GM18861 (cell line): ENCODE results near the gene TMPRSS9.
"Not testable (repeated sequence)": the region's sequence is repeated elsewhere in the genome, so short reads cannot be mapped to it uniquely, and the experiment has no call there.

ENCODE experiments used
- ATAC-seq: cut with Tn5 transposase; IDR thresholded peaks from one replicate; pipeline ENCODE4 v1.9.1; 2021; ENCODE audit not compliant: unreplicated experiment

TMPRSS9 gene

DNA sequence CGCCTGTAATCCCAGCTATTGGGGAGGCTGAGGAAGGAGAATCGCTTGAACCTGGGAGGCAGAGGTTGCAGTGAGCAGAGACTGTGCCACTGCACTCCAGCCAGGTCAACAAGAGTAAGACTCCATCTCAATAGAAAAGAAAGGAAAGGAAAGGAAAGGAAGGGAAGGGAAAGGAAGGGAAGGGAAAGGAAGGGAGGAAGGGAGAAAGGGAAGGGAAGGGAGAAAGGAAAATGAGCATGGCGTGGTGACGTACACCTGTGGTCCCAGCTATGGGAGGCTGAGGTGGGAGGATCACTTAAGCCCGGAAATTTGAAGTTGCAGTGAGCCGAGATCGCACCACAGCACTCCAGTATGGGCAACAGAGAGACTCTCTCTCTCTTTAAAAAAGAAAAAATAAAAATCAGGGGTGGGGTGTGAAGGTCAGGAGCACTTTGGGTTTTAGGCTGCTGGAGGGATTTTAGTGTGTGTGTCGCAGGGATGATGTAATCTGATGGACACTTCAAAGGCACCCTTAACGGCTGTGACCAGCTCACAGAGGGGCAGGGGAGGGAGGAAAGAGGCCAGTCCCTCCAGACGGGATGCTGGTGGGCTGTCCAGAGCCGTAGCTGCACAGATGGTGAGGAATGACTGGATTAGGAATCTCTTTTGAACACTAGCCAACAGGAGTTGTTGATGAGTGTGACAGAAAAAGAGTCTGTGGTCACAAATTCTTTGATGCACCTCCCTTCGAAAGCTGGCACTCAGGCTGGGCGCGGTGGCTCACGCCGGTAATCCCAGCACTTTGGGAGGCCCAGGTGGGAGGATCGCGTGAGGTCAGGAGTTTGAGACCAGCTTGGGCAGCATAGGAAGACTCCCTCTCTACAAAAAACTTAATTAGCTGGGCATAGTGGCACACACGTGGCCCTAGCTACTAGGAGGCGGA lies 27.6 kb downstream of the TMPRSS9 start:
- ATAC-seq = no peak

DNA sequence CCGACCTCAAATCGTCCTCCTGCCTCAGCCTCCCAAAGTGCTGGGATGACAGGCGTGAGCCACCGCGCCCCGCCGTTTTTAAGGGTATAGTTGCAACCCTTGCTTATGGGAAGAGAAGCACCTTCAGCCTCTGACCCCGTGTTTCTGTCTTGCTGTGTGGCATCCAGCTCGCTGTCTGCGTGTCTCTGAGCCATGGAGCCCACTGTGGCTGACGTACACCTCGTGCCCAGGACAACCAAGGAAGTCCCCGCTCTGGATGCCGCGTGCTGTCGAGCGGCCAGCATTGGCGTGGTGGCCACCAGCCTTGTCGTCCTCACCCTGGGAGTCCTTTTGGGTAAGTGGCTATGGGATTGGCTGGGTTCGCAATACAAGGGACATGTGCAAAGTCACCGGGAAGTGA lies 29.5 kb downstream of the TMPRSS9 start:
- no peak for ATAC-seq

DNA sequence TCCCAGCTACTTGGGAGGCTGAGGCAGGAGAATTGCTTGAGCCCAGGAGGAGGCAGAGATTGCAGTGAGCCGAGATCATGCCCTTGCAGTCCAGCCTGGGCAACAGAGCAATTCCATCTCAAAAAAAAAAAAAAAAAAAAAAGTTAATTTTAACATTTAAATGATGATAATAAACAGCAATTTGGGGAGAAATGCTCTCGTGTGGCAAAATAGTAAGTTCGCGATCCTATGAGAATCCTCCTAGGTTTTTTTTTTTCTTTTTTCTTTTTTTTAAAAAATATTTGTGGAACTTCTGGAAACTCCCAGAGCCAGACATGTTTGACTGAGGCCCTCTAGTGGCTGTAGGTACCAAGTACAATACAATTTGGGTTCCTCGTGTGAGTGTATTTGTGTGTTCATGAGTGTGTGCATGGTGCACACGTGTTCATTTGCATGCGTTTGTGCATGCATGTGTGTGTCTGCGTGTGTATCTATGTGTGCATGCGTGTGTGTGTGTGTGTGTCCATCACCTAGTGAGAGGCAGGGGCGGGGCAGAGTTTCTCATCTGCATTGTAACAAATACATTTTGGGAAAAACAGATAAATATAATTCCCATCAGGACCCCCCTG lies 31.2 kb downstream of the TMPRSS9 start:
- ATAC-seq = no peak

DNA sequence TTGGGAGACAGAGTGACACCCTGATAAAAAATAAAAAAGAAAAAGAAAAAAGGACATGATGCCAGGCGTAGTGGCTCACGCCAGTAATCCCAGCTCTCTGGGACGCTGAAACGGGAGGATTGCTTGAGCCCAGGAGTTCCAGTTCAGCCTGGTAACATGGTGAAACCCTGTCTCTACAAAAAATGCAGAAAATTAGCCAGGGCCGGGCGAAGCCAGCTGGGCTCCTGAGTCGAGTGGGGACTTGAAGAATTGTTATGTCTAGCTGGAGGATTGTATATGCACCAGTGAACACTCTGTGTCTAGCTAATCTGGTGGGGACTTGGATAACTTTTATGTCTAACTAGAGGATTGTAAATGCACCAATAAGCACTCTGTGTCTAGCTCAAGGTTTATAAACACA lies 32.3 kb downstream of the TMPRSS9 start:
- ATAC-seq = no peak

DNA sequence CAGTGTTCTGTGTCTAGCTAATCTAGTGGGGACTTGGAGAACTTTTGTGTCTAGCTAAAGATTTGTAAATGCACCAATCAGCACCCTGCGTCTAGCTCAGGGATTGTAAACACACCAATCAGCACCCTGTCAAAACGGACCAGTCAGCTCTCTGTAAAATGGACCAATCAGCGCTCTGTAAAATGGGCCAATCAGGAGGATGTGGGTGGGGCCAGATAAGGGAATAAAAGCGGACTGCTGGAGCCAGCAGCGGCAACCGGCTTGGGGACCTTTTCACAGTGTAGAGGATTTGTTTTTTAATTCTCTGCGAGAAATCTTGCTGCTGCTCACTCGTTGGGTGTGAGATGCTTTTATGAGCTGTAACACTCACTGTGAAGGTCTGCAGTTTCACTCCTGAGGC lies 32.8 kb downstream of the TMPRSS9 start:
- ATAC-seq = not testable (repeated sequence)

DNA sequence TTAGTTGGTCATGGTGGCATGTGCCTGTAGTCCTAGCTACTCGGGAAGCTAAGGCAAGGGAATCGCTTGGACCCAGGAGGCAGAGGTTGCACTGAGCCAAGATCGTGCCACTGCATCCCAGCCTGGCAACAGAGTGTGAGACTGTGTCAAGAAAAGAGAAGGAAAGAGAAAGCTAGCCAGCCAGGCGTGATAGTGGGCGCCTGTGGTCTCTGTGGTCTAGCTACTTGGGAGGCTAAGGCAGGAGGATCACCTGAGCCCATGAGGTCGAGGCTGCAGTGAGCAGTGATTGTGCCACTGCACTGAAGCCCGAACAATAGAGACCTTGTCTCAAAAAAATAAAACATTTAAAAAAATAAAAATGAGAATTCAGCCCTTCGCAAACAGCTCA lies 34.0 kb downstream of the TMPRSS9 start:
- ATAC-seq = no peak

DNA sequence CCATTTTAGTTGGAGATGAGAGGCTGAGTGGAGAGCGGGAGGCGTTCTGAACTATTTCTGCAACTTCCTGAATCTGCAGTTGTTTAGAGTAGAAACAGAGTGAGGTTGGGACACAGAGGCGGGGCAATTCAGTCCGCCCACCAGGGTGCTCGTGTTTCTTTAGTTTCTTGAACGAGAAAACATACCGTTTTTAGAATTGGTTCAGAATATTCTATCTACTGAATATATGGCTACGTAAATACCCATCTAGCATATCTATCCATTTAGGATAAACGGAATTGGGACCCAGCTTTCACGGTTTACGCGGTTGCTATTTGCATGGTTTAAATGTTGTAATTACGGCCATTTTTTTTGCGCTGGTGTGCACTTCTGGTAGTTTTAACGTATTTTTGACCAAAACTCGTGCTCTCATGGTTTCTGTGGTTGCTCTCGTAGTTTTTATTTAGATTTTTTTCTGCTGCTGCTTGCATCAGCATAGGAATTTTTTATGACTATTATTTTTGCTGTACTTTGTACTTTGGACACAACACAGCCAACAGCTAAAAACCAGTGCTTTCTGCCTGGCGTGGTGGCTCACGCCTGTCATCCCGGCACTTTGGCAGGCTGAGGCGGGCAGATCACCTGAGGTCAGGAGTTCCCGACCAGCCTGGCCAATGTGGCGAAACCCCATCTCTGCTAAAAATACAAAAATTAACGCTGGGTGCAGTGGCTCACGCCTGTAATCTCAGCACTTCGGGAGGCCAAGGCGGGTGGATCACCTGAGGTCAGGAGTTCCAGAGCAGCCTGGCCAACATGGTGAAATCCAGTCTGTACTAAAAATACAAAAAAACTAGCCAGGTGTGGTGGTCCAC lies 34.6 kb downstream of the TMPRSS9 start:
- no peak for ATAC-seq

DNA sequence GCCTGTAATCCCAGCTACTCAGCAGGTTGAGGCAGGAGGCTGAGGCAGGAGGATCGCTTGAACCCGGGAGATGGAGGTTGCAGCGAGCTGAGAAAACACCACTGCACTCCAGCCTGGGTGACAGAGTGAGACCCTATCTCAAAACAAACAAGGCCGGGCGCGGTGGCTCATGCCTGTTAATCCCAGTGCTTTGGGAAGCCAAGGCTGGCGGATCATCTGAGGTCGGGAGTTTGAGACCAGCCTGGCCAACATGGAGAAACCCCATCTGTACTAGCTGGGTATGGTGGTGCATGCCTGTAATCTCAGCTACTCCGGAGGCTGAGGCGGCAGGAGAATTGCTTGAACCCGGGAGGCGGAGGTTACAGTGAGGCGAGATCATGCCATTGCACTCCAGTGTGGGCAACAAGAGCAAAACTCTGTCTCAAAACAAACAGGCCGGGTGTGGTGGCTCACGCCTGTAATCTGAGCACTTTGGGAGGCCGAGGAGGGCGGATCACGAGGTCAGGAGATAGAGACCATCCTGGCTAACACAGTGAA lies 35.3 kb downstream of the TMPRSS9 start:
- ATAC-seq = not testable (repeated sequence)

DNA sequence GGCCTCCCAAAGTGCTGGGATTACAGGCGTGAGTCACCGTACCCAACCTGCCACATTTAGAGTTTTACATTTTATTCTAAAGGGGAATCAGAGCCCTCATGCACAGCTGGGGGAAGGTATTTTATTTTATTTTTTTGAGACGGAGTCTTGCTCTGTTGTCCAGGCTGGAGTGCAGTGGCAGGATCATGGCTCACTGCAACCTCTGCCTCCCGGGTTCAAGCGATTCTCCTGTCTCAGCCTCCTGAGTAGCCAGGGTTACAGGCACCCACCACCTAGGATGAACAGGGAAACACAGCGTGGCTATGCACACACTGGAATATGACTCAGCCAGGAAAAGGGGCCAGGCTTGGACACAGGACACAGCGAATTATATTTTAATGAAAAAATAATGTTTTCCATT lies 37.1 kb downstream of the TMPRSS9 start:
- ATAC-seq = not testable (repeated sequence)

DNA sequence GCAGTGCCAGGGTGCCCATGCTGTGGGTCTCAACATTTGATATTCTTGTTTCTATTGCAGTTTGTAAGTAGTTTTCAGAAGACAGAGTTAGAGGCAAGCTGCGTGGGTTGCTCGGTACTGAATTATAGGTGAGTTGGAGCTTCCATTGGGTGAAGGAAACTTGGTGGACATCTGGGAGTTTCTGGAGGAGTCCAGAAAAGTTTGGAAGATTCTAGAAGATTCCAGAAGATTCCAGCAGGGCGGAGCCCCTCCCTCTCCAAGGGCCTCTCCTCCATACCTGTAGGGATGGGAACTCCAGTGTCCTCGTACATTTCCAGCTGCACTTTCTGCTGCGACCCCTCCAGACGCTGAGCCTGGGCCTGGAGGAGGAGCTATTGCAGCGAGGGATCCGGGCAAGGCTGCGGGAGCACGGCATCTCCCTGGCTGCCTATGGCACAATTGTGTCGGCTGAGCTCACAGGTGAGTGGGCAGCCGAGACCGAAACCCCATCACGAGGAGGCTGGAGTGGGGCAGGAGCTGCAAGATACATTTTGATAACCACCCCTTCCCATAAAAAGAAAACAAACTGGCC lies 38.8 kb downstream of the TMPRSS9 start:
- ATAC-seq = no peak

DNA sequence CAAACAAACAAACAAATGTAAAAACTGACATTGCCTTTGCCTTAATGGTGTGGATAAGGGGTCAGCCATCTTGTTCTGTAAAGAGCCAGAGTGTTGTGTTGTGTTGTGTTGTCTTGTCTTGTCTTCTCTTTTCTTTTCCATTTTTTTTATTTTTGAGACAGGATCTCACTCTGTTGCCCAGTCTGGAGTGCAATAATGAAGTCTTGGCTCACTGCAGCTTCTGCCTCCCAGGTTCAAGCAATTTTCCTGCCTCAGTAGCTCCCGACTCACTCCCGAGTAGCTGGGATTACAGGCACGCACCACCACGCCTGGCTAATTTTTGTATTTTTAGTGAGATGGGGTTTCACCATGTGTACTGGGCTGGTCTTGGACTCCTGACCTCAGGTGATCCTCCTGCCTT lies 39.5 kb downstream of the TMPRSS9 start:
- no peak for ATAC-seq

DNA sequence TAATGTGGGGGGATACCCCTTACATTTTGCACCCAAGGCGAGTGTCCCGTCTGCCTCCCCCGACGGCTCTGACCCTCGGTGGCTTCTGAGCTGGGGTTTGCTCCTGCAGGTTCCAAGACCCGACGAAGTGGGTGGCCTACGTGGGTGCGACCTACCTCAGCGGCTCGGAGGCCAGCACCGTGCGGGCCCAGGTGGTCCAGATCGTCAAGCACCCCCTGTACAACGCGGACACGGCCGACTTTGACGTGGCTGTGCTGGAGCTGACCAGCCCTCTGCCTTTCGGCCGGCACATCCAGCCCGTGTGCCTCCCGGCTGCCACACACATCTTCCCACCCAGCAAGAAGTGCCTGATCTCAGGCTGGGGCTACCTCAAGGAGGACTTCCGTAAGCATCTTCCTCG lies 48.2 kb downstream of the TMPRSS9 start:
- no peak for ATAC-seq

DNA sequence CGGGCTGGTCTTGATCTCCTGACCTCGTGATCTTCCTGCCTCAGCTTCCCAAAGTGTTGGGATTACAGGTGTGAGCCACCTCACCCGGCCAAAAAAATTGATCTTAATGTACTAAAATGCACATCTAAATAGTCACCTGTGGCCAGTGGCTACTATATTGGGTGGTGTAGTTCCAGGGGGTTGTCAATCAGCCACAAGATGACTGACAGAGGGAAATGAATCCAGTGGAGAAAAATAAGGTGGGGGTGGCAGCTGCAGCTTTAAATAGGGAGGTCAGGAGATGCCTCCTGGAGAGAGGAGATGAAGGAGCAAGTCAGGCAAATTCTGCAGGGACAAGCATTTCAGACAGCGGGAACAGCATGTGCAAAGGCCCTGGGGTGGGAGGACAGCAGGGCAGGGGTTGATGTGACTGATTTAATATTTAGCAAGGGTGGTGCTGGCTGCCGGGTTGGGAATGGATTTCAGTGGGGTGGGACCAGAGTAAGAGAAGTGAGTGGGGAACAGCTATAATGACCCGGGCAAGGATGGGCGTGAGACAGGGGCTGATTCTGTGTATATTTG lies 49.4 kb downstream of the TMPRSS9 start:
- ATAC-seq = no peak

DNA sequence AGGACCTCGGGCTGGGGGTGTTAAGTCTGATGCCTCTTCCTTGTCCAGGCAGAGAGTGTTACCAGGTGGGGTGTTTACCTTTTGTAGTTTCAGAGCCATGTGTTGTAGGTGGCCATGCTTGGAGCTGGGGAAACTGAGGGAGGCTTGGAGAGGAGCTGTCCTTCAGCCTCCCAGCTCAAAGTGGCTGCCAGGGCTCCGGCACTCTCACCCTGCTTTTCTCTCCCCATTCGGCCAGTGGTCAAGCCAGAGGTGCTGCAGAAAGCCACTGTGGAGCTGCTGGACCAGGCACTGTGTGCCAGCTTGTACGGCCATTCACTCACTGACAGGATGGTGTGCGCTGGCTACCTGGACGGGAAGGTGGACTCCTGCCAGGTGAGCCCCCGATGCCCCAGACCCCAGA lies 50.0 kb downstream of the TMPRSS9 start:
- no peak for ATAC-seq

DNA sequence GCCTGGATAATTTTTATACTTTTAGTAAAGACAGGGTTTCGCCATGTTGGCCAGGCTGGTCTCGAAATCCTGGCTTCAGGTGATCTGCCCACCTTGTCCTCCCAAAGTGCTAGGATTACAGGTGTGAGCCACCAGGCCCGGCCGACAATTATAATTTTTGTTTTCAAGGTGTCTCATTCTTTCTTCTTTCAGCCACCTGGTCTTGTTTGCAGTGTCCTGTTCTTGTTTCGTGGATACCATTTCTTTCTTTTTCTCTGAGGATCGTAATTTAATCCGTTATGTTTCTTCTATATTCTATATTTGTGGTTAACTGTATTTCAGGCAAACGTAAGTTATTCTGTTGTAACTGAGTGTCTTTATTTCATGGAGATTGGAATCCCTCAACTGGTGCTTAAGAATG lies 51.6 kb downstream of the TMPRSS9 start:
- ATAC-seq = no peak

DNA sequence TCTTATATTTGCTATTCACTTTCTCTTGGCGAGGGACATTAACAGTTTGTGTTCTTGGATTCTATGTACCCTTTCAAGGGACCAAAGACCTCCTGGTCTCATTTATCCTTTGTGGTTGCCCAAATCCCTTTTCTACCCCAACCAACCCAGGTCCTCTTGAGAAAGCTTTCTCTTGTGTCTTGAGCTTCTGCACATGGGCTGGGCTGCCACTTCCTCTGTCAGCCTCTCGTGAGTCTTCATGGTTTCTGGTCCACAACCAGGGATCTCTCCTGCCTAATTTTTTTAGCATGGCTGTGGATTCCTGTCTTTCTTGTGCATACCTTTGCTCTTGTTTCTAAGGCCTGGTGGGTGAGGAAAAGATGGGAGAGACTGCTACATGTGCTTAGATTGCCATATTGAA lies 52.4 kb downstream of the TMPRSS9 start:
- no peak for ATAC-seq

DNA sequence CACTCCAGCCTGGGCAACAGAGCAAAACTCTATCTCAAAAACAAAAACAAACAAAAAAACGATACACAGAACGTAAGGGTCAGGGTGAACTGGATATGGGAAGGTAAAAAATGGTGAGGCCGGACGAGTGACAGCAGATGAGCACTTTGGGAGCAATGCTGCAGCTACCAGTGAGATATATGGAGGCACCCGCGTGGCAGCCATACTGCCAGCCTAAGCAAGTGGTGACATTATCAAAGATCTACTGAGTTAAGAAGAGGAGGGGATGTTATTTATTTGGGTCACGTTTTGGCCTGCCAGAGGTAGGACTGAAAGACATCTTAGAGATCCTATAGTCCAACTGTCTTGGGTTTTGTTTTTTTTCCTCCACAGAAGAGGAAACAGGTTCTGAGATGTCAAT lies 53.1 kb downstream of the TMPRSS9 start:
- no peak for ATAC-seq

DNA sequence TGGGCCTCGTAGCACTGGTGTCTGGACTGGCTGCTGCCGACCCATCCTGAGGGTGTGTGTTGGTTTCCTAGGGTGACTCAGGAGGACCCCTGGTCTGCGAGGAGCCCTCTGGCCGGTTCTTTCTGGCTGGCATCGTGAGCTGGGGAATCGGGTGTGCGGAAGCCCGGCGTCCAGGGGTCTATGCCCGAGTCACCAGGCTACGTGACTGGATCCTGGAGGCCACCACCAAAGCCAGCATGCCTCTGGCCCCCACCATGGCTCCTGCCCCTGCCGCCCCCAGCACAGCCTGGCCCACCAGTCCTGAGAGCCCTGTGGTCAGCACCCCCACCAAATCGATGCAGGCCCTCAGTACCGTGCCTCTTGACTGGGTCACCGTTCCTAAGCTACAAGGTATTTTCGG lies 53.6 kb downstream of the TMPRSS9 start:
- ATAC-seq = no peak

DNA sequence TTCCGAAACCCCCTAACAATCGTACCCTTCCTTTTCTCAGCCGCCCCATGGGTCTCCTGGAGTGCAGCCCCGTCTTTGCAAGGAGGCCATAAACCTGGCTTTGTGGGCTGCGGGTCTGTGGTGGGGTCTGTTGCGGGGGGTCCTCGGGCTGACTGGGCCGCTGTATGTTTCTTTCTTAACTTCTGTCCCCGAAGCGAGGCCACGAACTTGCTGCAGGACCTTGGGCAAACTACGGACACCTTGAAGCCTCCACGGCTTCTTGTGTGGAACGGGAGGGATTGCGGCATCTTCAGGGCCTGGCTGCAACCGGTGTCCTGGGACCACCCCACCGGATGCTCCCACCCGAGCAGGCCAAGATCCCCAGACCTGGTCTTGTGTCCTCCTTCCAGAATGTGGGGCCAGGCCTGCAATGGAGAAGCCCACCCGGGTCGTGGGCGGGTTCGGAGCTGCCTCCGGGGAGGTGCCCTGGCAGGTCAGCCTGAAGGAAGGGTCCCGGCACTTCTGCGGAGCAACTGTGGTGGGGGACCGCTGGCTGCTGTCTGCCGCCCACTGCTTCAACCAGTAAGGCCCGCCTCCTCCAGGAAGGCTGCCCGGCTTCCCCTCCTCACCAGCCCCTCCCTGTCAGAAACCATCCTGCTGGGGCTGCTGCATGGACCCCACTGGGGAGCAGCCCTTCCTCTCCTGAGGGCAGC lies 55.4 kb downstream of the TMPRSS9 start:
- no peak for ATAC-seq

DNA sequence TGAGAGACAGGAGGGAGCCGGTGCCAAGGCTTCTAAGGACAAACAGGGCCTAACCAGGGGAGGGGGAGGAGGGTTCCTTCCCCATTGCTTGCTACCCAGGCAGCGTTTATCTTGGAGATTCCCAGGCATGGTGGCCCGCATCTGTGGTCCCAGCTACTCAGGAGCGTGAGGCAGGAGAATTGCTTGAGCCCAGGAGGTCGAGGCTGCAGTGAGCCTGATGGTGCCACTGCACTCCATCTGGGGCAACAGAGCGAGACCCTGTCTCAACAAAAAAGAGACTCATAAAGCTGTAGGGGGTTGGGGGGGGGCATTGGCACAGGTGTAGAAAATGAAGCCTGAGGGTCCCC lies 55.9 kb downstream of the TMPRSS9 start:
- ATAC-seq = no peak
